ENCODE results near the gene NHEJ1. TPM values are rescaled to one million over a fixed set of nuclear protein-coding genes. Genes with fewer than 3 reads are reported as not detected.

NHEJ1 gene
- total RNA-seq, 2 donors from 2014 or later, result 8.9 to 9.3 TPM

DNA sequence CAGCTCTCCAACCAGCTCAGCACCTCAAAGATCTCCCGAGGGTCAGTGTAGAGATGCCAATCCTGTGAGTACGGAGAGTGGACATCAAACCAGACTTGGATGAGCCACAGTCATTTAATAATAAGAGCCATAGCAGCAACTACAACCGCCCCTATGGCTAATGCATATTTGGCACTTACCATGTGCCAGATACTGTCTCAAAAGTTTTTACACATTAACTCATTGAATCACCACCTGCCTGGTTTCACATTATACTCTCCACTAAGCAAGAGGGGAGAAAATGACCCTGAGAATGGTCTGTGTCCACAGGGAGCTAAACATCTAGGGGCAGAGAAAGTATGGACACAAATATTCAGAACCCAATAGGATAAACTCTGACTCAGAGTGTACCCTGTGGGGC is 13.5 kb upstream of the NHEJ1 start:
- Histone ChIP-seq H3K36me3 (replicated peaks in 1 of 2; ENCODE audit: insufficient read depth in 1 of 2, low read depth in 2 of 2) (peaks cover 0 to 11% of the 10 kb centered on the region in 2 donors), H3K27ac (no peak overlapping the region), H3K9me3 (no peaks in the 10 kb centered on the region), H3K4me1 (peaks cover 25% of the 10 kb centered on the region), H3K27me3 (no peaks in the 10 kb centered on the region), H3K4me3 (no peak overlapping the region)
- intact Hi-C loops (cut with DNase I), result loop anchor here (5.0 to 10.0 kb wide), 2 partner anchors 51 to 113 kb away; partner anchors contain the start of genes ANKZF1 and ATG9A
- TF ChIP-seq, protein P1, sequence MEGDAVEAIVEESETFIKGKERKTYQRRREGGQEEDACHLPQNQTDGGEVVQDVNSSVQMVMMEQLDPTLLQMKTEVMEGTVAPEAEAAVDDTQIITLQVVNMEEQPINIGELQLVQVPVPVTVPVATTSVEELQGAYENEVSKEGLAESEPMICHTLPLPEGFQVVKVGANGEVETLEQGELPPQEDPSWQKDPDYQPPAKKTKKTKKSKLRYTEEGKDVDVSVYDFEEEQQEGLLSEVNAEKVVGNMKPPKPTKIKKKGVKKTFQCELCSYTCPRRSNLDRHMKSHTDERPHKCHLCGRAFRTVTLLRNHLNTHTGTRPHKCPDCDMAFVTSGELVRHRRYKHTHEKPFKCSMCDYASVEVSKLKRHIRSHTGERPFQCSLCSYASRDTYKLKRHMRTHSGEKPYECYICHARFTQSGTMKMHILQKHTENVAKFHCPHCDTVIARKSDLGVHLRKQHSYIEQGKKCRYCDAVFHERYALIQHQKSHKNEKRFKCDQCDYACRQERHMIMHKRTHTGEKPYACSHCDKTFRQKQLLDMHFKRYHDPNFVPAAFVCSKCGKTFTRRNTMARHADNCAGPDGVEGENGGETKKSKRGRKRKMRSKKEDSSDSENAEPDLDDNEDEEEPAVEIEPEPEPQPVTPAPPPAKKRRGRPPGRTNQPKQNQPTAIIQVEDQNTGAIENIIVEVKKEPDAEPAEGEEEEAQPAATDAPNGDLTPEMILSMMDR (IDR thresholded peaks at IDR 0.05), result no peak
- TF ChIP-seq POLR2A (IDR thresholded peaks at IDR 0.05), result no peak
- 76% methylated on average over 3 of the region's 3 CpGs for WGBS, 2 donors
- ATAC-seq (no peak), DNase-seq (no peak)

DNA sequence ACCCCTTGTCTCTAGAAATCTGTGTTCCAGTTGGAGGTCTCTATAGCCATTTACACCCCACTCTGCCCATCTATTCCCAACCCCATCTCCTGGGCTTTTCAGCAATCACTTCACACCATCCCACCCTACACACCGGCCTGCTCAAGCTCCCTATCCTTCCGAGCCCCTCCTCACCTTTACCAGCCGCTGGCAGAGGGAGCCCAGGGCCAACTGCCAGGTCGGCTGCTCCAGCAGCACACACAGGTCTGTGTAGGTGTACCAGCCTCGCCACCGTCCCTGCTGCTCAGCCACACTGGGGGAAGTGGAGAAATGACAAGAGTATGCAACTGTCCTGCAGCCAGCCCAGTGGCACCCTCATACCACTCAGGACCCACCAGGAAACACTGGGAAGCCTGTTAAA is 12.6 kb upstream of the NHEJ1 start:
- no peak overlapping the region for H3K27ac ChIP-seq
- TF ChIP-seq POLR2A (IDR thresholded peaks at IDR 0.05), result no peak
- TF ChIP-seq, protein P1 (IDR thresholded peaks at IDR 0.05), result no peak
- no peaks in the 10 kb centered on the region for H3K27me3 ChIP-seq
- DNase-seq, result no peak
- WGBS, 2 donors, result 84 to 91% methylated on average over 6 of the region's 6 CpGs
- no peak for ATAC-seq
- H3K36me3 ChIP-seq (replicated peaks in 1 of 2; ENCODE audit: insufficient read depth in 1 of 2, low read depth in 2 of 2), result peaks cover 0 to 11% of the 10 kb centered on the region in 2 donors
- no peaks in the 10 kb centered on the region for H3K9me3 ChIP-seq
- peaks cover 20% of the 10 kb centered on the region for H3K4me1 ChIP-seq
- H3K4me3 ChIP-seq, result no peak overlapping the region
- intact Hi-C loops (cut with DNase I), result loop anchor here (5.0 to 10.0 kb wide), 2 partner anchors 52 to 114 kb away; partner anchors contain the start of genes ANKZF1 and ATG9A

DNA sequence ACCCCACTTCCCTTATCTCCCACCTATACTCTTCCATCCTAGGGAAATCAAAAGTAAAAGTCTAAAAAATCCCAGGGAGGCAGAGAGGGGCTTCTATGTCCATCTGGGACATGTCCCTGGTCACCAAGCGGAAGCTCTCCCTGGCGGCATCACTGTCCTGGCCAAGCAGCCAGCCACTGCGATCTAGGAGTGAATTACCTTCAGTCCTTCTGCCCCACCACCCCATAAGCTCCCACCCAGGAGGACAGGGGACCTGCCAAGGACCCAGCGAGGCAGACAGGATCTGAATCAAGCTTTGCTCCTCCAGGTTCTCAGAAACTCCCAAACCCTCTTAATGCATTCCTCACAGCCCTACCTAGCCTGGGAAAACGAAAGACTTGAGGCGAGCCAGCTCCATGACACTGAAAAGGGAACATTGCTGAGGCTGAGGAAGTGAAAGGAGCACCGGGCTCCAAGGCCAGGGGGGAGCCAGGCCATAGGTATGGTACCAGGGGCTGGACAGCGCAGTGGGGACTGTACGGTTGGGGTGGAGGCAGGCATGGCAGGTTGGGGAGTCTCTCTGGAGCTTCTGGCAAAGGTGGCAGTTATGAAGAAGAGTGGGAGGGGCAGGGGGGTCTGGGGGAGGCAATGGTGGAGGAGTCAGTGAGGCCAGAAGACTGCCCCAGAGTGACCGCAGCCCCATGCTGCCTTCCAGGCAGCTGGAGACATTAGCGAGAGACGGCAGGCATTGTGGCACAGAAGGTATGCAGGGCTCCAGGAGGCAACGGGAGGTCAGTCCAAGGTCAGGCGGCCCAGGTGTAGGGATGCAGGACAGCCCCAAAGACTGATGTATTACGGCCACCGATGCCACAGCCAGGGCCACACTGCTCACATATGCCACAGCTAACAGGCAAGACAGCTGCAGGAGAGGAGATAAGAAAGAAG is 11.9 kb upstream of the NHEJ1 start:
- no peak overlapping the region for H3K27ac ChIP-seq
- DNase-seq, result no peak
- intact Hi-C loops (cut with DNase I), result loop anchor here (5.0 to 10.0 kb wide), 2 partner anchors 52 to 115 kb away; partner anchors contain the start of genes ANKZF1 and ATG9A

DNA sequence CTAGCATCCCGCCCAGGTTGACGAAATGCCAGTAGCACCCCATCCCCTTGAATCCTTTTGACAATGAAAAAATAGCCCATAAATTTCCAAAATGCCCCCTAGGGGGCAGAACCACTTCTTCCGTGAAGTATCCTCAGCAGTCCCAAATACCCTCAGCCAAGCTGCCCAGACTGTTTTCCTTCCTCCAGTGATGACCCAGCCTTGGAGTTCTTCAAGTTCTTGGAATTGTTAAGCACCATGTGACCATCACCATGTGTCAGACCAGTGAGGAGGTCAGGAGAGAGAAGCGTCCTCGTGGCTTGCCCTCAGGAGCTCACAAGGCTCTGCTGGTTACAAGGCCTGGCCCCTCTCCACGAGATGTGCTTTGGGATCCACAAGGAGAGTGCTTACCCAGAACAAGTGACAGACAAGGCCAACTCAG is 10.6 kb upstream of the NHEJ1 start:
- no peaks in the 10 kb centered on the region for H3K27me3 ChIP-seq
- H3K27ac ChIP-seq, result peak overlapping the region in 1 of 4 donors; percentile 32
- intact Hi-C loops (cut with DNase I), result loop anchor here (5.0 to 10.0 kb wide), 2 partner anchors 54 to 116 kb away; partner anchors contain the start of genes ANKZF1 and ATG9A
- WGBS, 2 donors, result 17 to 43% methylated on average over 3 to 6 of the region's 6 CpGs
- H3K4me3 ChIP-seq, result no peak overlapping the region
- peaks cover 20% of the 10 kb centered on the region for H3K4me1 ChIP-seq
- TF ChIP-seq POLR2A (IDR thresholded peaks at IDR 0.05), result no peak
- TF ChIP-seq, protein P1 (IDR thresholded peaks at IDR 0.05), result peak; percentile 51 to 70 (median 64)
- no peaks in the 10 kb centered on the region for H3K9me3 ChIP-seq
- DNase-seq, result peak; percentile 31 to 63 (median 48)
- peak; percentile 66 for ATAC-seq
- H3K36me3 ChIP-seq (replicated peaks in 1 of 2; ENCODE audit: insufficient read depth in 1 of 2, low read depth in 2 of 2), result peaks cover 0 to 11% of the 10 kb centered on the region in 2 donors

More for the DNA sequence above, 11.9 kb upstream of the NHEJ1 start:
- H3K36me3 ChIP-seq (replicated peaks in 1 of 2; ENCODE audit: insufficient read depth in 1 of 2, low read depth in 2 of 2), result peaks cover 0 to 11% of the 10 kb centered on the region in 2 donors
- WGBS, 2 donors, result 77 to 88% methylated on average over 13 to 15 of the region's 16 CpGs
- H3K4me3 ChIP-seq, result no peak overlapping the region
- ATAC-seq, result no peak
- H3K9me3 ChIP-seq, result no peaks in the 10 kb centered on the region
- H3K4me1 ChIP-seq, result peaks cover 20% of the 10 kb centered on the region
- TF ChIP-seq, protein P1 (IDR thresholded peaks at IDR 0.05), result no peak
- no peak for TF ChIP-seq POLR2A (IDR thresholded peaks at IDR 0.05)
- H3K27me3 ChIP-seq, result no peaks in the 10 kb centered on the region

All from body of pancreas (tissue), 4 donors.